CD4-positive, alpha-beta T cell (primary cell): ENCODE results near the gene TP53. TPM values are rescaled to one million over a fixed set of nuclear protein-coding genes. Genes with fewer than 3 reads are reported as not detected.

ENCODE experiments used
- ATAC-seq: fragments of 200-7000 bp; cut with Tn5 transposase; one replicate; pipeline ENCODE4 v1.10.0; 2022; ENCODE audit warnings: mild to moderate bottlenecking; ENCODE audit not compliant: poor library complexity
- CTCF ChIA-PET: fragments of 350-600 bp; sonication (Branson Sonifier 250); formaldehyde crosslinking; loops from one replicate; lab custom pipeline; 2021; ENCODE audit warnings: antibody characterized with exemption, inconsistent platforms; lab: Charles Lee
- POLR2A ChIA-PET: fragments of 350-600 bp; sonication (Branson Sonifier 250); formaldehyde crosslinking; loops from one replicate; lab custom pipeline; 2021; ENCODE audit warnings: antibody characterized with exemption, inconsistent platforms; lab: Charles Lee
- DNase-seq, 14 experiments: peaks; one replicate each; pipeline ENCODE4 v3.0.0-alpha.2; 2013 to 2020; ENCODE audit warnings: mixed read lengths in 2 of 14
- H3K27ac ChIP-seq, 2 donors: one replicate each; pipeline versions ENCODE4 v1.5.1 to v1.7.0; 2013; ENCODE audit warnings: low read length in 2 of 2, low read depth in 1 of 2, mild to moderate bottlenecking in 1 of 2
- H3K27me3 ChIP-seq, 2 experiments: 1 replicate in 1 of 2; 2 replicates in 1 of 2; pipeline versions ENCODE4 v1.6.1 to v1.7.0; 2013; ENCODE audit warnings: low read length in 2 of 2, control low read depth in 1 of 2, mild to moderate bottlenecking in 1 of 2, moderate library complexity in 1 of 2; ENCODE audit not compliant: insufficient read depth in 2 of 2, control insufficient read depth in 1 of 2
- H3K36me3 ChIP-seq: one replicate; pipeline ENCODE4 v1.6.1; 2013; ENCODE audit warnings: low read length, control low read depth; ENCODE audit not compliant: insufficient read depth
- H3K4me1 ChIP-seq: one replicate; pipeline ENCODE4 v1.6.1; 2013; ENCODE audit warnings: low read length, control low read depth; ENCODE audit not compliant: insufficient read depth
- H3K4me3 ChIP-seq: one replicate; pipeline ENCODE4 v1.5.1; 2013; ENCODE audit warnings: mild to moderate bottlenecking, low read length, moderate library complexity
- H3K9me3 ChIP-seq, 2 experiments: 1 replicate in 1 of 2; 2 replicates in 1 of 2; pipeline versions ENCODE4 v1.6.1 to v1.7.0; 2013; ENCODE audit warnings: low read length in 2 of 2, mild to moderate bottlenecking in 2 of 2, control low read depth in 1 of 2, moderate library complexity in 1 of 2; ENCODE audit not compliant: control insufficient read depth in 1 of 2, insufficient read depth in 1 of 2
- H3K27ac Mint-ChIP-seq: one replicate; pipeline ENCODE4 v1.8.0; 2020; ENCODE audit warnings: mixed read lengths
- H3K27me3 Mint-ChIP-seq: one replicate; pipeline ENCODE4 v1.8.0; 2021; ENCODE audit warnings: mixed read lengths
- H3K36me3 Mint-ChIP-seq: one replicate; pipeline ENCODE4 v1.8.0; 2021; ENCODE audit warnings: low read depth, mixed read lengths
- H3K4me1 Mint-ChIP-seq: one replicate; pipeline ENCODE4 v1.8.0; 2021; ENCODE audit warnings: low read depth, mixed read lengths
- H3K4me3 Mint-ChIP-seq: one replicate; pipeline ENCODE4 v1.8.0; 2020; ENCODE audit warnings: mild to moderate bottlenecking, mixed read lengths
- H3K9me3 Mint-ChIP-seq: one replicate; pipeline ENCODE4 v1.8.0; 2020; ENCODE audit warnings: mixed read lengths
- CTCF ChIP-seq: fragments of 200-600 bp; IDR thresholded peaks from one replicate; pipeline ENCODE4 v1.8.0; 2022; ENCODE audit warnings: antibody characterized with exemption, mild to moderate bottlenecking
- intact Hi-C, 2 experiments: fragments of 100-400 bp; cut with DNase I in 1 of 2; cut with micrococcal nuclease in 1 of 2; formaldehyde crosslinking; loops; one replicate each; pipeline versions ENCODE4 v1.15.1 to v1.9.0; 2023 to 2025; cut with DNase I, micrococcal nuclease
- total RNA-seq, 174 experiments: library from RNA in 2 of 174; stranded (reverse) in 2 of 174; gene quantifications; one replicate each; pipeline ENCODE4 v1.2.3 and lab custom pipeline; 2021 to 2026

Gene TP53
- total RNA-seq, 2 experiments from 2014 or later = 25.8 to 26.0 TPM

GRCh38 chr17:7684851-7685532 lies 2.3 kb downstream of the TP53 start:
- ATAC-seq = no peak
- Mint-ChIP-seq H3K36me3 (peaks cover 28% of the 10 kb centered on the region), H3K27me3 (peaks cover 7% of the 10 kb centered on the region), H3K27ac (peak overlapping the region; percentile 100), H3K9me3 (no peaks in the 10 kb centered on the region), H3K4me3 (peak overlapping the region; percentile 99), H3K4me1 (peaks cover 47% of the 10 kb centered on the region)
- ChIA-PET CTCF (interaction anchor here (1.9 to 4.2 kb wide), 2 partner anchors 53 to 70 kb away, joined by 5 to 24 read pairs; partner anchors contain the start of gene FXR2), POLR2A (interaction anchor here (0.7 to 5.6 kb wide), 19 partner anchors 9 to 471 kb away, joined by 3 to 158 read pairs (median 22); partner anchors contain the start of genes ALOXE3, ATP1B2, FXR2 and GPS2)
- Histone ChIP-seq H3K27me3 (no peaks in the 10 kb centered on the region), H3K4me3 (peak overlapping the region; percentile 72), H3K9me3 (no peaks in the 10 kb centered on the region), H3K27ac (peak overlapping the region; percentile 96 to 98), H3K4me1 (peaks cover 40% of the 10 kb centered on the region), H3K36me3 (no peaks in the 10 kb centered on the region)
- intact Hi-C loops = loop anchor here (5.0 to 10.0 kb wide), 9 partner anchors 33 to 648 kb away; partner anchors contain the start of genes ATP1B2 (in 1 of the 2), GPS2 (in 1 of the 2), MPDU1 (in 1 of the 2) and SHBG (in 1 of the 2)
- peak in 2 of 14 experiments; percentile 20 to 52 for DNase-seq
- TF ChIP-seq CTCF = no peak

GRCh38 chr17:7677388-7678067 lies 9.8 kb downstream of the TP53 start:
- ATAC-seq (no peak), DNase-seq (no peak)
- Mint-ChIP-seq H3K4me3 (no peak overlapping the region), H3K9me3 (no peaks in the 10 kb centered on the region), H3K27me3 (no peaks in the 10 kb centered on the region), H3K36me3 (peaks cover 49% of the 10 kb centered on the region), H3K27ac (peak overlapping the region; percentile 10), H3K4me1 (peaks cover 12% of the 10 kb centered on the region)
- Histone ChIP-seq H3K4me3 (no peak overlapping the region), H3K4me1 (peaks cover 5% of the 10 kb centered on the region), H3K9me3 (peaks cover 12 to 13% of the 10 kb centered on the region in 2 experiments), H3K36me3 (peaks cover 40% of the 10 kb centered on the region), H3K27me3 (no peaks in the 10 kb centered on the region), H3K27ac (no peak overlapping the region)
- intact Hi-C loops = no loop called here
- no peak for TF ChIP-seq CTCF
- ChIA-PET POLR2A (interaction anchor here (6.5 kb wide), 1 partner anchor 9 kb away, joined by 47 read pairs; the partner anchor contains the start of genes TP53 and WRAP53), CTCF (no interaction called here)

GRCh38 chr17:7676533-7676932 lies 10.8 kb downstream of the TP53 start:
- H3K4me3 Mint-ChIP-seq = no peak overlapping the region
- H3K36me3 Mint-ChIP-seq = peaks cover 54% of the 10 kb centered on the region
- peaks cover 47% of the 10 kb centered on the region for H3K36me3 ChIP-seq
- H3K27ac ChIP-seq = no peak overlapping the region
- no peak overlapping the region for H3K4me3 ChIP-seq
- no peak for ATAC-seq
- no peak for TF ChIP-seq CTCF
- no peak overlapping the region for H3K27ac Mint-ChIP-seq
- intact Hi-C loops = no loop called here
- H3K4me1 ChIP-seq = peaks cover 2% of the 10 kb centered on the region
- DNase-seq = no peak
- CTCF ChIA-PET = no interaction called here
- no peaks in the 10 kb centered on the region for H3K9me3 Mint-ChIP-seq
- H3K27me3 Mint-ChIP-seq = no peaks in the 10 kb centered on the region
- POLR2A ChIA-PET = interaction anchor here (6.5 kb wide), 1 partner anchor 10 kb away, joined by 47 read pairs; the partner anchor contains the start of genes TP53 and WRAP53
- peaks cover 12 to 13% of the 10 kb centered on the region in 2 experiments for H3K9me3 ChIP-seq
- H3K27me3 ChIP-seq = no peaks in the 10 kb centered on the region
- peaks cover 12% of the 10 kb centered on the region for H3K4me1 Mint-ChIP-seq
